HCT116 (cell line): Measurements from ENCODE around the gene ALKBH1. TPM values are rescaled to one million over a fixed set of nuclear protein-coding genes. Genes with fewer than 3 reads are reported as not detected.

ENCODE experiments used
- ATAC-seq: fragments of 200-7000 bp; cut with Tn5 transposase; 2 replicates; pipeline ENCODE4 v1.9.1; 2020; ENCODE audit warnings: mild to moderate bottlenecking, moderate library complexity
- BruUV-seq: library from RNA; stranded (reverse); fragments of 400-500 nt; replicated peaks from 2 replicates; lab custom pipeline; 2021; lab: Mats Ljungman, UMichigan
- CTCF ChIA-PET: fragments of 300-600 bp; sonication (Branson Sonifier 250); formaldehyde crosslinking; loops from one replicate; lab custom pipeline; 2021; ENCODE audit warnings: antibody characterized with exemption; lab: Charles Lee
- POLR2A ChIA-PET: fragments of 300-600, 350-600 bp; sonication (Branson Sonifier 250); formaldehyde crosslinking; loops from one replicate; lab custom pipeline; 2021; ENCODE audit warnings: antibody characterized with exemption; lab: Charles Lee
- RAD21 ChIA-PET, 2 experiments: fragments of 300-600 bp; sonication (Branson Sonifier 250); formaldehyde crosslinking; loops; one replicate each; lab custom pipeline; 2023; ENCODE audit warnings: low total read pairs in 2 of 2; ENCODE audit not compliant: uncharacterized antibody in 2 of 2, unreplicated experiment in 2 of 2, low non-redundant PET in 1 of 2; lab: Charles Lee
- DNase-seq: peaks from one replicate; pipeline ENCODE4 v3.0.0-alpha.2; 2010; ENCODE audit warnings: low read depth, low spot score
- H2AFZ ChIP-seq: fragments of 200-600 bp; shearing (Covaris generic), sonication (generic); 2 replicates; pipeline ENCODE4 v1.6.1; 2017; ENCODE audit warnings: low read depth, mixed run types, mixed read lengths, antibody characterized with exemption, low read length; ENCODE audit not compliant: poor library complexity, severe bottlenecking
- H3K27ac ChIP-seq: 2 replicates; pipeline ENCODE4 v1.5.1; 2012; ENCODE audit warnings: low read depth, low read length
- H3K27me3 ChIP-seq: fragments of 200-600 bp; sonication (generic); 2 replicates; pipeline ENCODE4 v1.6.1; 2016; ENCODE audit warnings: mixed run types, low read length, mixed read lengths; ENCODE audit not compliant: insufficient read depth
- H3K36me3 ChIP-seq, 2 experiments: fragments of 200-500 bp in 1 of 2; fragments of 200-600 bp in 1 of 2; sonication (Bioruptor generic) in 1 of 2; sonication (generic) in 1 of 2; 2 replicates each; pipeline versions ENCODE4 v1.5.1 to v1.6.1; 2014 to 2016; ENCODE audit warnings: low read length in 2 of 2, inconsistent platforms in 1 of 2, mixed read lengths in 1 of 2, mixed run types in 1 of 2; ENCODE audit not compliant: insufficient read depth in 2 of 2, control insufficient read depth in 1 of 2
- H3K4me1 ChIP-seq, 2 experiments: fragments of 200-600 bp in 1 of 2; sonication (generic) in 1 of 2; 2 replicates each; pipeline versions ENCODE4 v1.5.1 to v1.6.1; 2012 to 2017; ENCODE audit warnings: low read length in 2 of 2, inconsistent platforms in 1 of 2, mild to moderate bottlenecking in 1 of 2, mixed read lengths in 1 of 2, mixed run types in 1 of 2, moderate library complexity in 1 of 2; ENCODE audit not compliant: insufficient read depth in 2 of 2, control insufficient read depth in 1 of 2
- H3K4me2 ChIP-seq: fragments of 200-600 bp; sonication (generic); 2 replicates; pipeline ENCODE4 v1.6.1; 2017; ENCODE audit warnings: mixed run types, low read length, mixed read lengths
- H3K4me3 ChIP-seq, 2 experiments: fragments of 200-600 bp in 1 of 2; sonication (generic) in 1 of 2; replicated peaks in 1 of 2; 2 replicates each; pipeline ENCODE4 v1.5.1; 2011 to 2016; ENCODE audit warnings: low read length in 2 of 2, control low read depth in 1 of 2, low read depth in 1 of 2, mild to moderate bottlenecking in 1 of 2, mixed read lengths in 1 of 2, mixed run types in 1 of 2
- H3K79me2 ChIP-seq: fragments of 200-600 bp; sonication (generic); 2 replicates; pipeline ENCODE4 v1.6.1; 2017; ENCODE audit warnings: mild to moderate bottlenecking, mixed run types, low read length, moderate library complexity, mixed read lengths; ENCODE audit not compliant: insufficient read depth
- H3K9ac ChIP-seq: fragments of 200-600 bp; sonication (generic); 2 replicates; pipeline ENCODE4 v1.6.1; 2016; ENCODE audit warnings: low read length, mixed read lengths
- H3K9me2 ChIP-seq: fragments of 200-600 bp; sonication (generic), shearing (Covaris generic); 2 replicates; pipeline ENCODE4 v1.6.1; 2017; ENCODE audit warnings: mixed run types, mild to moderate bottlenecking, moderate library complexity; ENCODE audit not compliant: insufficient read depth
- H3K9me3 ChIP-seq, 2 experiments: fragments of 200-500 bp in 1 of 2; fragments of 200-600 bp in 1 of 2; sonication (Bioruptor generic) in 1 of 2; sonication (generic) in 1 of 2; 2 replicates each; pipeline ENCODE4 v1.6.1; 2014 to 2017; ENCODE audit warnings: low read length in 2 of 2, mixed read lengths in 2 of 2, inconsistent platforms in 1 of 2, low read depth in 1 of 2, mild to moderate bottlenecking in 1 of 2, mixed run types in 1 of 2, moderate library complexity in 1 of 2; ENCODE audit not compliant: control insufficient read depth in 1 of 2, insufficient read depth in 1 of 2
- H4K20me1 ChIP-seq: fragments of 200-600 bp; sonication (generic), shearing (Covaris generic); 2 replicates; pipeline ENCODE4 v1.6.1; 2017; ENCODE audit warnings: mixed run types, mild to moderate bottlenecking, moderate library complexity; ENCODE audit not compliant: insufficient read depth
- ATF3 ChIP-seq: IDR thresholded peaks from 2 replicates; pipeline ENCODE4 v1.6.1; 2012
- CBX3 ChIP-seq: IDR thresholded peaks from 2 replicates; pipeline ENCODE4 v1.6.1; 2012; ENCODE audit warnings: low read depth
- EGR1 ChIP-seq: IDR thresholded peaks from 2 replicates; pipeline ENCODE4 v1.6.1; 2012; ENCODE audit warnings: low read depth
- ELF1 ChIP-seq: IDR thresholded peaks from 2 replicates; pipeline ENCODE4 v1.6.1; 2012; ENCODE audit warnings: low read depth, borderline replicate concordance
- EZH2 ChIP-seq: fragments of 200-600 bp; sonication (generic); IDR thresholded peaks from 2 replicates; pipeline ENCODE4 v1.6.1; 2017; ENCODE audit warnings: antibody characterized with exemption, mixed run types
- EZH2phosphoT487 ChIP-seq: fragments of 200-600 bp; IDR thresholded peaks from 2 replicates; pipeline ENCODE4 v1.6.1; 2018; ENCODE audit warnings: antibody characterized with exemption, borderline replicate concordance
- FOSL1 ChIP-seq: IDR thresholded peaks from 2 replicates; pipeline ENCODE4 v1.6.1; 2012; ENCODE audit warnings: low read depth
- SP1 ChIP-seq: IDR thresholded peaks from 2 replicates; pipeline ENCODE4 v1.6.1; 2012; ENCODE audit warnings: low read depth
- SRF ChIP-seq: IDR thresholded peaks from 2 replicates; pipeline ENCODE4 v1.6.1; 2012; ENCODE audit warnings: low read depth
- TCF7L2 ChIP-seq: IDR thresholded peaks from 2 replicates; pipeline ENCODE4 v1.7.0; 2011; ENCODE audit warnings: borderline replicate concordance, inconsistent platforms; ENCODE audit not compliant: insufficient read depth, insufficient read length; ENCODE audit errors: extremely low read depth
- ZBTB33 ChIP-seq: IDR thresholded peaks from 2 replicates; pipeline ENCODE4 v1.6.1; 2011; ENCODE audit warnings: mild to moderate bottlenecking, low read length, moderate library complexity; ENCODE audit not compliant: insufficient replicate concordance; ENCODE audit errors: extremely low read depth
- ZNF274 ChIP-seq: fragments of 200-500 bp; sonication (Bioruptor generic); IDR thresholded peaks from 2 replicates; pipeline ENCODE4 v1.6.1; 2014; ENCODE audit warnings: mild to moderate bottlenecking, low read depth, low read length, inconsistent platforms
- intact Hi-C: fragments of 100-400 bp; cut with micrococcal nuclease; formaldehyde crosslinking; loops from 2 replicates; pipeline ENCODE4 v1.10.0; 2022
- total RNA-seq: library from RNA; stranded (reverse); gene quantifications from one replicate; pipeline ENCODE4 v1.2.1, GENCODE V29; 2021; ENCODE audit not compliant: unreplicated experiment

ALKBH1 gene
- total RNA-seq, 1 experiment from 2014 or later: 14.4 TPM

GRCh38 chr14:77722301-77722700 is 14.5 kb upstream of the ALKBH1 start:
- TF ChIP-seq SRF: no peak
- TF ChIP-seq EZH2: no peak
- TF ChIP-seq TCF7L2: no peak
- TF ChIP-seq CBX3: no peak
- no peak for TF ChIP-seq EGR1
- no peak for TF ChIP-seq SP1
- TF ChIP-seq ZBTB33: no peak
- TF ChIP-seq ZNF274: no peak
- no peak for TF ChIP-seq EZH2phosphoT487
- TF ChIP-seq FOSL1: no peak
- no peak for TF ChIP-seq ATF3
- TF ChIP-seq ELF1: no peak
- peaks cover 37 to 67% of the 10 kb centered on the region in 2 experiments; a peak in 3 of 4 replicates for H3K36me3 ChIP-seq
- ATAC-seq (no peak), DNase-seq (no peak)
- BruUV-seq: no TSS peak
- peaks cover 28% of the 10 kb centered on the region for H3K79me2 ChIP-seq
- no peaks in the 10 kb centered on the region for H3K9me3 ChIP-seq
- CTCF ChIA-PET: no interaction called here
- no peaks in the 10 kb centered on the region for H3K9me2 ChIP-seq
- no peaks in the 10 kb centered on the region for H3K27me3 ChIP-seq
- H3K4me2 ChIP-seq: no peak overlapping the region
- RAD21 ChIA-PET: no interaction called here
- no peak overlapping the region for H2AFZ ChIP-seq
- H4K20me1 ChIP-seq: 0 out of 2 replicates have a peak, but pooled peaks cover 5% of the 10 kb centered on the region
- no peak overlapping the region for H3K9ac ChIP-seq
- POLR2A ChIA-PET: no interaction called here
- no peak overlapping the region for H3K4me3 ChIP-seq
- no peak overlapping the region for H3K27ac ChIP-seq
- H3K4me1 ChIP-seq: no peaks in the 10 kb centered on the region
- intact Hi-C loops: no loop called here
